Vagina (tissue), 2 donors: Measurements from ENCODE around the gene SLC4A1AP. TPM values are rescaled to one million over a fixed set of nuclear protein-coding genes. Genes with fewer than 3 reads are reported as not detected.

Experiments
- DNase-seq, 2 donors: peaks; one replicate each; pipeline ENCODE4 v3.0.0-alpha.2; 2017; ENCODE audit errors: extremely low spot score in 2 of 2
- H3K27ac ChIP-seq: fragments of 200-600 bp; sonication (generic); one replicate; pipeline ENCODE4 v1.5.1; 2019
- H3K27me3 ChIP-seq: fragments of 200-600 bp; sonication (generic); one replicate; pipeline ENCODE4 v1.5.1; 2019
- H3K36me3 ChIP-seq, 2 donors: fragments of 200-600 bp; sonication (generic); one replicate each; pipeline ENCODE4 v1.5.1; 2017 to 2019
- H3K4me1 ChIP-seq: fragments of 200-600 bp; sonication (generic); one replicate; pipeline ENCODE4 v1.5.1; 2019
- H3K4me3 ChIP-seq, 2 donors: fragments of 200-600 bp; sonication (generic); 1 replicate in 1 of 2; 2 replicates in 1 of 2; pipeline ENCODE4 v1.5.1; 2016 to 2019
- H3K9me3 ChIP-seq: fragments of 200-600 bp; sonication (generic); one replicate; pipeline ENCODE4 v1.5.1; 2019
- CTCF ChIP-seq, 3 experiments: fragments of 450-650 bp in 2 of 3; fragments of 200-600 bp in 1 of 3; sonication (generic) in 1 of 3; IDR thresholded peaks; one replicate each; pipeline ENCODE4 v1.5.1; 2017 to 2019; ENCODE audit warnings: antibody characterized with exemption in 3 of 3, mild to moderate bottlenecking in 2 of 3, moderate library complexity in 2 of 3
- POLR2A ChIP-seq, 2 donors: fragments of 450-650 bp; IDR thresholded peaks; one replicate each; pipeline ENCODE4 v1.6.1; 2017; ENCODE audit warnings: antibody characterized with exemption in 2 of 2, mild to moderate bottlenecking in 2 of 2, moderate library complexity in 2 of 2
- POLR2AphosphoS5 ChIP-seq, 2 donors: sonication (generic); formaldehyde crosslinking; IDR thresholded peaks; one replicate each; pipeline ENCODE4 v1.9.0; 2017; ENCODE audit warnings: antibody characterized with exemption in 2 of 2, mild to moderate bottlenecking in 2 of 2, low read depth in 1 of 2; ENCODE audit not compliant: insufficient read depth in 1 of 2
- intact Hi-C: fragments of 100-400 bp; cut with DNase I; formaldehyde crosslinking; loops from one replicate; pipeline ENCODE4 v1.15.1; 2023
- total RNA-seq: library from RNA; depleted of rRNA; stranded (reverse); fragments of >200 nt; gene quantifications from one replicate; pipeline ENCODE4 v1.2.3, GENCODE V29; 2016

SLC4A1AP gene
- total RNA-seq, 1 donor from 2014 or later, result 21.9 TPM

- Histone ChIP-seq H3K27ac (no peak overlapping the region), H3K9me3 (no peaks in the 10 kb centered on the region), H3K27me3 (no peaks in the 10 kb centered on the region), H3K4me1 (peaks cover 7% of the 10 kb centered on the region), H3K36me3 (peaks cover 0 to 26% of the 10 kb centered on the region in 2 donors), H3K4me3 (no peak overlapping the region)
- intact Hi-C loops, result no loop called here
- DNase-seq, result no peak
- TF ChIP-seq CTCF (IDR thresholded peaks at IDR 0.05), result no peak
- no peak for TF ChIP-seq POLR2AphosphoS5 (IDR thresholded peaks at IDR 0.05; ENCODE audit: insufficient read depth in 1 of 2, low read depth in 1 of 2)
- no peak for TF ChIP-seq POLR2A (IDR thresholded peaks at IDR 0.05)
Observed at GRCh38 chr2:27687232-27687631, 23.5 kb downstream of the SLC4A1AP start.

GRCh38 chr2:27689424-27689823, 25.7 kb downstream of the SLC4A1AP start:
- Histone ChIP-seq H3K4me3 (no peak overlapping the region), H3K27ac (no peak overlapping the region), H3K27me3 (no peaks in the 10 kb centered on the region), H3K36me3 (peaks cover 0 to 26% of the 10 kb centered on the region in 2 donors), H3K9me3 (no peaks in the 10 kb centered on the region), H3K4me1 (no peaks in the 10 kb centered on the region)
- no peak for DNase-seq
- peak in 1 of 2 donors; percentile 14 for TF ChIP-seq POLR2AphosphoS5 (IDR thresholded peaks at IDR 0.05; ENCODE audit: insufficient read depth in 1 of 2, low read depth in 1 of 2)
- no peak for TF ChIP-seq CTCF (IDR thresholded peaks at IDR 0.05)
- intact Hi-C loops, result no loop called here

- Histone ChIP-seq H3K4me1 (no peaks in the 10 kb centered on the region), H3K27me3 (no peaks in the 10 kb centered on the region), H3K27ac (no peak overlapping the region), H3K9me3 (no peaks in the 10 kb centered on the region), H3K4me3 (no peak overlapping the region), H3K36me3 (peaks cover 0 to 28% of the 10 kb centered on the region in 2 donors)
- intact Hi-C loops, result no loop called here
- TF ChIP-seq CTCF (IDR thresholded peaks at IDR 0.05) (no peak), POLR2A (IDR thresholded peaks at IDR 0.05) (no peak), POLR2AphosphoS5 (IDR thresholded peaks at IDR 0.05; ENCODE audit: insufficient read depth in 1 of 2, low read depth in 1 of 2) (no peak)
- DNase-seq, result no peak
Observed at GRCh38 chr2:27690052-27690451, 26.4 kb downstream of the SLC4A1AP start.

- no peak overlapping the region for H3K4me3 ChIP-seq
- no peak overlapping the region for H3K27ac ChIP-seq
- no peaks in the 10 kb centered on the region for H3K4me1 ChIP-seq
- no peak for DNase-seq
- H3K27me3 ChIP-seq, result no peaks in the 10 kb centered on the region
- TF ChIP-seq CTCF (IDR thresholded peaks at IDR 0.05) (no peak), POLR2AphosphoS5 (IDR thresholded peaks at IDR 0.05; ENCODE audit: insufficient read depth in 1 of 2, low read depth in 1 of 2) (no peak), POLR2A (IDR thresholded peaks at IDR 0.05) (no peak)
- H3K36me3 ChIP-seq, result peaks cover 0 to 16% of the 10 kb centered on the region in 2 donors
- intact Hi-C loops, result no loop called here
- H3K9me3 ChIP-seq, result no peaks in the 10 kb centered on the region
Observed at GRCh38 chr2:27697660-27698059, 34.0 kb downstream of the SLC4A1AP start.

- DNase-seq, result no peak
- Histone ChIP-seq H3K36me3 (peaks cover 0 to 1% of the 10 kb centered on the region in 2 donors), H3K9me3 (no peaks in the 10 kb centered on the region), H3K4me1 (peaks cover 19% of the 10 kb centered on the region), H3K27ac (no peak overlapping the region), H3K27me3 (no peaks in the 10 kb centered on the region), H3K4me3 (no peak overlapping the region)
- intact Hi-C loops, result loop anchor here (5.0 to 10.0 kb wide), 2 partner anchors 253 to 746 kb away; no protein-coding TSS in a partner anchor
- TF ChIP-seq CTCF (IDR thresholded peaks at IDR 0.05) (no peak), POLR2AphosphoS5 (IDR thresholded peaks at IDR 0.05; ENCODE audit: insufficient read depth in 1 of 2, low read depth in 1 of 2) (no peak), POLR2A (IDR thresholded peaks at IDR 0.05) (no peak)
Observed at GRCh38 chr2:27701676-27702075, 38.0 kb downstream of the SLC4A1AP start.
